K562 (cell line): ENCODE data around the gene MEGF9.

Source experiments
- CTCF ChIP-seq, 3 experiments: IDR thresholded peaks in 2 of 3; conservative IDR thresholded peaks in 1 of 3; 2 replicates each; pipeline ENCODE4 v1.5.1; 2011 to 2012; ENCODE audit warnings: low read length in 3 of 3, mild to moderate bottlenecking in 3 of 3, control low read depth in 2 of 3, improper control_type of control experiment in 1 of 3, inconsistent platforms in 1 of 3, low read depth in 1 of 3, mixed read lengths in 1 of 3, moderate library complexity in 1 of 3; ENCODE audit not compliant: insufficient read depth in 2 of 3
- MCM2 ChIP-seq: fragments of 450-650 bp; IDR thresholded peaks from 2 replicates; pipeline ENCODE4 v1.6.1; 2017; ENCODE audit warnings: low read depth, mild to moderate bottlenecking
- NFRKB ChIP-seq: fragments of 450-650 bp; IDR thresholded peaks from 2 replicates; pipeline ENCODE4 v1.6.1; 2016; ENCODE audit warnings: low read depth
- RFX5 ChIP-seq: IDR thresholded peaks from 2 replicates; pipeline ENCODE4 v1.6.1; 2011; ENCODE audit warnings: low read depth, mild to moderate bottlenecking, improper control_type of control experiment, low read length
- SMARCE1 ChIP-seq: fragments of 450-650 bp; IDR thresholded peaks from 2 replicates; pipeline ENCODE4 v1.7.1; 2016; ENCODE audit warnings: mild to moderate bottlenecking
- TAF1 ChIP-seq: IDR thresholded peaks from 2 replicates; pipeline ENCODE4 v1.6.1; 2011; ENCODE audit warnings: mild to moderate bottlenecking, low read length, moderate library complexity; ENCODE audit not compliant: insufficient read depth, control insufficient read depth, severe bottlenecking; ENCODE audit errors: extremely low read depth
- ZNF695 ChIP-seq: fragments of 450-650 bp; formaldehyde crosslinking; IDR thresholded peaks from 2 replicates; pipeline ENCODE4 v1.4.0; 2020; ENCODE audit warnings: mild to moderate bottlenecking, moderate library complexity

- TF ChIP-seq CTCF (IDR thresholded peaks at IDR 0.05 in 2 of 3, conservative IDR thresholded peaks at IDR 0.05 in 1 of 3; ENCODE audit: insufficient read depth in 2 of 3, low read depth in 1 of 3, low read length in 3 of 3), result no peak
- TF ChIP-seq SMARCE1, result no peak
- TF ChIP-seq NFRKB, result no peak
- TF ChIP-seq MCM2, result no peak
- TF ChIP-seq ZNF695 (CRISPR knock-in tag), result no peak
- no peak for TF ChIP-seq TAF1
- TF ChIP-seq RFX5, result no peak
These were observed 22.6 kb upstream of the MEGF9 start for GRCh38 chr9:120736881-120737280.
